ENCODE data around the gene SRP14. TPM values are rescaled to one million over a fixed set of nuclear protein-coding genes. Genes with fewer than 3 reads are reported as not detected.

SRP14 gene
- 30.2 and 39.1 TPM in 2 replicates for total RNA-seq (2011; cell fraction: chromatin; rRNA removed; ENCODE audit: low replicate concordance)
- total RNA-seq (2011; cell fraction: nucleolus; rRNA removed), result 32.4 and 37.0 TPM in 2 replicates
- 49.5 and 55.9 TPM in 2 replicates for total RNA-seq (2011; cell fraction: nucleoplasm; rRNA removed)
- total RNA-seq (2014; rRNA removed) (409 and 442 TPM in 2 replicates), total RNA-seq (2014; rRNA removed; fragmentation: Illumina TruSeq; extraction: Trizol) (165 and 189 TPM in 2 replicates), total RNA-seq (2015; rRNA removed; fragmentation: Illumina TruSeq; extraction: Trizol) (167 and 189 TPM in 2 replicates), total RNA-seq (2021) (155 and 161 TPM in 2 replicates), polyA plus RNA-seq (2011; rRNA removed) (353 and 402 TPM in 2 replicates), polyA plus RNA-seq (2014; fragmentation: Illumina TruSeq; extraction: Trizol) (314 and 378 TPM in 2 replicates), polyA plus RNA-seq (2014; fragmentation: Nextera tagmentation; extraction: Ambion mirVana) (1,000 to 10,000 TPM; 1,071 to 1,097 TPM), polyA plus RNA-seq (2014; rRNA removed) (657 and 689 TPM in 2 replicates), polyA minus RNA-seq (2011; rRNA and poly(A)+ RNA removed) (128 and 133 TPM in 2 replicates), Bru-seq, nascent RNA (percentile 98 among the genes with signal in this experiment), BruChase-seq, experiment 1, labeled RNA remaining after a 2-hour chase (percentile 97 among the genes with signal in this experiment), BruChase-seq, experiment 2, labeled RNA remaining after a 6-hour chase (percentile 98 among the genes with signal in this experiment)
- 142 and 212 TPM in 2 replicates for polyA plus RNA-seq (2011; cell fraction: cytosol; rRNA removed)
- polyA plus RNA-seq (2011; cell fraction: nucleus; rRNA removed), result 80.9 and 136 TPM in 2 replicates
- 199 and 317 TPM in 2 replicates for polyA plus RNA-seq (2012)
- 40.4 and 48.7 TPM in 2 replicates for polyA minus RNA-seq (2011; cell fraction: cytosol; rRNA and poly(A)+ RNA removed)
- 28.3 and 45.9 TPM in 2 replicates for polyA minus RNA-seq (2011; cell fraction: nucleus; rRNA and poly(A)+ RNA removed)
- long read RNA-seq, experiment 1, transcript SRP14-201 (5 exons, 1,077 nt), result major isoform, 755 of 891 reads
- long read RNA-seq, experiment 1, transcript SRP14-204 (4 exons, 780 nt), result minor isoform, 22 of 891 reads
- long read RNA-seq, experiment 1, partial matches to known transcripts, result 7 of 891 reads
- long read RNA-seq, experiment 1, other reads (novel, unspliced or antisense), result 107 of 891 reads
- long read RNA-seq, experiment 2, transcript SRP14-204 (4 exons, 780 nt), result minor isoform, 7 of 392 reads
- long read RNA-seq, experiment 2, transcript SRP14-201 (5 exons, 1,077 nt), result major isoform, 309 of 392 reads
- long read RNA-seq, experiment 2, partial matches to known transcripts, result 35 of 392 reads
- long read RNA-seq, experiment 2, other reads (novel, unspliced or antisense), result 40 of 392 reads
- long read RNA-seq, experiment 3, transcript SRP14-204 (4 exons, 780 nt), result minor isoform, 9 of 497 reads
- long read RNA-seq, experiment 3, transcript SRP14-201 (5 exons, 1,077 nt), result major isoform, 461 of 497 reads
- long read RNA-seq, experiment 3, partial matches to known transcripts, result 4 of 497 reads
- long read RNA-seq, experiment 3, other reads (novel, unspliced or antisense), result 23 of 497 reads

- Histone ChIP-seq H3K36me3 (ENCODE audit: control insufficient read depth, insufficient read depth, low read length) (peaks cover 40% of the 10 kb centered on the region), H3K9me3 (replicated peaks; ENCODE audit: control insufficient read depth, insufficient read depth, low read depth, low read length) (no peaks in the 10 kb centered on the region), H3K27me3 (ENCODE audit: control insufficient read depth in 2 of 2, insufficient read depth in 2 of 2, low read length in 2 of 2) (no peaks in the 10 kb centered on the region), H3K4me1 (replicated peaks in 1 of 2; ENCODE audit: control insufficient read depth in 2 of 2, insufficient read depth in 2 of 2, low read length in 2 of 2) (peaks cover 3 to 15% of the 10 kb centered on the region in 2 experiments; a peak in 4 of 5 replicates), H3K79me2 (ENCODE audit: control insufficient read depth, insufficient read depth, low read length) (peaks cover 39% of the 10 kb centered on the region), H3K9me1 (ENCODE audit: control insufficient read depth, insufficient read depth, low read length) (no peaks in the 10 kb centered on the region), H3K4me3 (peak within 1 kb of the TSS; percentile 87), H3K27ac (ENCODE audit: extremely low read depth, low read depth, low read length) (peak within 1 kb of the TSS; percentile 88), H4K20me1 (replicated peaks; ENCODE audit: control insufficient read depth, insufficient read depth, low read length) (no peaks in the 10 kb centered on the region), H3K4me2 (ENCODE audit: insufficient read depth, low read length) (peak within 1 kb of the TSS; percentile 100), H3K9ac (ENCODE audit: insufficient read depth in 1 of 2, low read depth in 2 of 2, low read length in 2 of 2) (peak within 1 kb of the TSS; percentile 93 to 94), H2AFZ (ENCODE audit: low read depth, low read length) (peak within 1 kb of the TSS; percentile 99)
- FAIRE-seq (peak; percentile 86), DNase-seq (ENCODE audit: extremely low read depth in 1 of 4, low spot score in 3 of 4) (peak; percentile 93 to 97 (median 94)), ATAC-seq (peak; percentile 96)
- 1% methylated on average over 50 of the region's 59 CpGs for WGBS (ENCODE audit: insufficient coverage, low coverage, missing lambda C conversion rate)
- in situ Hi-C loops (cut with MboI), result no loop called here
- ChIA-PET POLR2A (interaction anchor here (0.7 to 1.7 kb wide), 7 partner anchors 9 to 234 kb away, joined by 3 to 9 read pairs (median 3); no protein-coding TSS in a partner anchor), CTCF (ENCODE audit: low intra/inter-chr PET ratio) (no interaction called here)
- intact Hi-C loops (cut with micrococcal nuclease), result no loop called here
- BruUV-seq (replicated peaks), result no TSS peak
- TF ChIP-seq ARHGAP35 (IDR thresholded peaks at IDR 0.05; ENCODE audit: partially characterized antibody), result no peak
- TF ChIP-seq RB1 (IDR thresholded peaks at IDR 0.05; ENCODE audit: low read depth), result no peak; the same call in 1 of the 2 replicates
- TF ChIP-seq ZBTB9 (CRISPR knock-in tag; IDR thresholded peaks at IDR 0.05), result no peak
- no peak for TF ChIP-seq HES1 (IDR thresholded peaks at IDR 0.05; ENCODE audit: low read depth)
- TF ChIP-seq CBFA2T2 (conservative IDR thresholded peaks at IDR 0.05), result no peak
- TF ChIP-seq LCOR (CRISPR knock-in tag; IDR thresholded peaks at IDR 0.05), result no peak
- TF ChIP-seq ZBTB26 (CRISPR knock-in tag; IDR thresholded peaks at IDR 0.05), result no peak
Measured at GRCh38 chr15:40038638-40039543, at the start of gene SRP14. Gene SRP14, minus strand, starts transcription at chr15:40039181. Its CDS starts 65 bp downstream, at chr15:40039116.

Data from K562 (cell line).